Liver (tissue), 9 donors: ENCODE results near the gene PER1. TPM values are rescaled to one million over a fixed set of nuclear protein-coding genes. Genes with fewer than 3 reads are reported as not detected.

Source experiments
- DNase-seq: peaks from one replicate; pipeline ENCODE4 v3.0.0-alpha.2; 2017; ENCODE audit warnings: low spot score
- H3K27ac ChIP-seq, 2 donors: one replicate each; pipeline ENCODE4 v1.7.0; 2013; ENCODE audit warnings: inconsistent platforms in 2 of 2, low read length in 2 of 2, control low read depth in 1 of 2, low read depth in 1 of 2, mild to moderate bottlenecking in 1 of 2
- H3K27me3 ChIP-seq, 4 donors: one replicate each; pipeline versions ENCODE4 v1.6.1 to v1.7.0; 2013; ENCODE audit warnings: low read length in 3 of 4, inconsistent platforms in 1 of 4, mild to moderate bottlenecking in 1 of 4, moderate library complexity in 1 of 4; ENCODE audit not compliant: control insufficient read depth in 4 of 4, insufficient read depth in 4 of 4
- H3K36me3 ChIP-seq, 4 donors: one replicate each; pipeline versions ENCODE4 v1.6.1 to v1.7.0; 2013; ENCODE audit warnings: low read length in 3 of 4, mild to moderate bottlenecking in 3 of 4, low read depth in 1 of 4, moderate library complexity in 1 of 4; ENCODE audit not compliant: control insufficient read depth in 4 of 4, insufficient read depth in 3 of 4
- H3K4me1 ChIP-seq, 4 donors: one replicate each; pipeline versions ENCODE4 v1.6.1 to v1.7.0; 2013; ENCODE audit warnings: low read length in 3 of 4, mild to moderate bottlenecking in 3 of 4, moderate library complexity in 1 of 4; ENCODE audit not compliant: control insufficient read depth in 4 of 4, insufficient read depth in 4 of 4
- H3K4me3 ChIP-seq, 3 donors: one replicate each; pipeline versions ENCODE4 v1.6.1 to v1.7.0; 2013; ENCODE audit warnings: low read length in 3 of 3, control low read depth in 1 of 3, low read depth in 1 of 3, mild to moderate bottlenecking in 1 of 3
- H3K9ac ChIP-seq, 2 donors: one replicate each; pipeline ENCODE4 v1.7.0; 2013; ENCODE audit warnings: low read length in 2 of 2, mild to moderate bottlenecking in 2 of 2, moderate library complexity in 2 of 2, control low read depth in 1 of 2, low read depth in 1 of 2
- H3K9me3 ChIP-seq, 4 donors: one replicate each; pipeline versions ENCODE4 v1.6.1 to v1.7.0; 2013; ENCODE audit warnings: low read length in 3 of 4; ENCODE audit not compliant: control insufficient read depth in 4 of 4
- CTCF ChIP-seq: fragments of 150-350 bp; IDR thresholded peaks from 2 replicates; pipeline ENCODE4 v1.5.1; 2017; ENCODE audit warnings: improper control_type of control experiment, low read depth, low read length; ENCODE audit not compliant: missing input control
- EGR1 ChIP-seq, 2 donors: IDR thresholded peaks; 2 replicates each; pipeline ENCODE4 v1.6.1; 2016 to 2018; ENCODE audit warnings: antibody characterized with exemption in 2 of 2, low read depth in 2 of 2
- FOXA1 ChIP-seq: IDR thresholded peaks from 2 replicates; pipeline ENCODE4 v1.6.1; 2016; ENCODE audit warnings: antibody characterized with exemption
- FOXA2 ChIP-seq: IDR thresholded peaks from 2 replicates; pipeline ENCODE4 v1.6.1; 2016; ENCODE audit warnings: antibody characterized with exemption
- GABPA ChIP-seq, 2 donors: IDR thresholded peaks in 1 of 2; conservative IDR thresholded peaks in 1 of 2; 2 replicates each; pipeline ENCODE4 v1.6.1; 2016; ENCODE audit warnings: antibody characterized with exemption in 2 of 2, mild to moderate bottlenecking in 1 of 2, moderate library complexity in 1 of 2
- HNF4A ChIP-seq, 2 donors: conservative IDR thresholded peaks; 2 replicates each; pipeline ENCODE4 v1.6.1; 2016; ENCODE audit warnings: antibody characterized with exemption in 2 of 2, mild to moderate bottlenecking in 2 of 2
- HNF4G ChIP-seq: IDR thresholded peaks from 2 replicates; pipeline ENCODE4 v1.6.1; 2016; ENCODE audit warnings: antibody characterized with exemption
- JUND ChIP-seq, 2 donors: IDR thresholded peaks; 2 replicates each; pipeline ENCODE4 v1.6.1; 2016; ENCODE audit warnings: antibody characterized with exemption in 2 of 2
- MAX ChIP-seq: IDR thresholded peaks from 2 replicates; pipeline ENCODE4 v1.6.1; 2016; ENCODE audit warnings: antibody characterized with exemption
- NR2F2 ChIP-seq: IDR thresholded peaks from 2 replicates; pipeline ENCODE4 v1.6.1; 2016; ENCODE audit warnings: antibody characterized with exemption
- RAD21 ChIP-seq, 2 donors: IDR thresholded peaks; 2 replicates each; pipeline ENCODE4 v1.6.1; 2016; ENCODE audit warnings: antibody characterized with exemption in 2 of 2, mild to moderate bottlenecking in 2 of 2
- SP1 ChIP-seq: IDR thresholded peaks from 2 replicates; pipeline ENCODE4 v1.6.1; 2018; ENCODE audit warnings: antibody characterized with exemption, mild to moderate bottlenecking
- TAF1 ChIP-seq: conservative IDR thresholded peaks from 2 replicates; pipeline ENCODE4 v1.6.1; 2016; ENCODE audit warnings: antibody characterized with exemption, mild to moderate bottlenecking
- WGBS: extraction: QIAGEN DNeasy Blood & Tissue Kit; methylation state at CpG from one replicate; pipeline ENCODE4 v1.1.7; 2013; 5-methylcytosine and 5-hydroxymethylcytosine counted together
- polyA plus RNA-seq, 2 donors: library from polyadenylated mRNA; stranded (reverse) in 1 of 2; unstranded in 1 of 2; fragments of 200-250 nt in 1 of 2; fragments of >200 nt in 1 of 2; fragmentation: Nextera tagmentation in 1 of 2; extraction: Ambion mirVana in 1 of 2; gene quantifications; one replicate each; pipeline versions ENCODE4 v1.2.1 to v1.2.3, GENCODE V29; 2013 to 2015
- total RNA-seq, 2 donors: library from RNA; depleted of rRNA; stranded (reverse); fragments of >200 nt; gene quantifications; one replicate each; pipeline ENCODE4 v1.2.3, GENCODE V29; 2014
- TF ChIP-seq, protein P1 (sequence below): IDR thresholded peaks from 2 replicates; pipeline ENCODE4 v1.6.1; 2016; ENCODE audit warnings: antibody characterized with exemption
- TF ChIP-seq, protein P2 (sequence below): IDR thresholded peaks from 2 replicates; pipeline ENCODE4 v1.6.1; 2016; ENCODE audit warnings: antibody characterized with exemption
- TF ChIP-seq, protein P3 (sequence below): IDR thresholded peaks from 2 replicates; pipeline ENCODE4 v1.6.1; 2016; ENCODE audit warnings: antibody characterized with exemption, mild to moderate bottlenecking
- donor health status: healthy.
- donor health status: healthy.
- donor health status: healthy.
- donor health status: healthy.
- donor health status: healthy.

The PER1 gene
- total and polyA plus RNA-seq, 4 donors, result 10.1 to 71.6 (median 29.7) TPM

GRCh38 chr17:8100111-8100510 lies 52.1 kb downstream of the PER1 start:
- 60% methylated on average over 2 of the region's 2 CpGs for WGBS
- H3K36me3 ChIP-seq, result no peaks in the 10 kb centered on the region
- no peak overlapping the region for H3K27ac ChIP-seq
- H3K4me1 ChIP-seq, result no peaks in the 10 kb centered on the region
- DNase-seq, result no peak
- no peak overlapping the region for H3K4me3 ChIP-seq
- peaks cover 0 to 7% (median 0%) of the 10 kb centered on the region in 4 donors for H3K27me3 ChIP-seq
- TF ChIP-seq HNF4A (conservative IDR thresholded peaks at IDR 0.05) (no peak), RAD21 (IDR thresholded peaks at IDR 0.05) (no peak), JUND (IDR thresholded peaks at IDR 0.05) (no peak), NR2F2 (no peak), EGR1 (IDR thresholded peaks at IDR 0.05; ENCODE audit: low read depth in 2 of 2) (no peak), GABPA (IDR thresholded peaks at IDR 0.05 in 1 of 2, conservative IDR thresholded peaks at IDR 0.05 in 1 of 2) (no peak), HNF4G (no peak), TAF1 (no peak), SP1 (no peak), MAX (no peak), FOXA2 (no peak)
- TF ChIP-seq, protein P1, sequence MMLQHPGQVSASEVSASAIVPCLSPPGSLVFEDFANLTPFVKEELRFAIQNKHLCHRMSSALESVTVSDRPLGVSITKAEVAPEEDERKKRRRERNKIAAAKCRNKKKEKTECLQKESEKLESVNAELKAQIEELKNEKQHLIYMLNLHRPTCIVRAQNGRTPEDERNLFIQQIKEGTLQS, result no peak
- H3K9ac ChIP-seq, result no peak overlapping the region
- no peaks in the 10 kb centered on the region for H3K9me3 ChIP-seq

DNA sequence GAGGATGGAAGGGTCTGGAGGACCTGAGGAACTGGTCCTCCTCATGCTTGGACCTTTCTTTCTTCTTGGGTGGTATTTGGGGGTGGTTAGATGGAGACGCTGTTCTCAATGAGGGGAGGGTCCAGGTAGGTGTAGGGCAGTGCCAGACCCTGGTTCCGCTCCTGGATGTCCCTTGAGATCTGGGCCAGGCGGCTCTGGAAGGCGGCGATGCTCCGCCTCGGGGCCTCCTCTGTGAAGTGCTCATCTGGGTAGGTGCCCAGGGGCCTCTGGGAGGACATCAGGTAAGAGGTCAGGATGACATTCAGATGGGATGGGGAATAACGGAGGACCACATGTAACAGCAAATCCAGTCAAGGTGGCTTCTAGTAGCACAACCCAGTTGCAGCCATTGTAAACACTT lies 55.7 kb downstream of the PER1 start:
- H3K4me3 ChIP-seq, result no peak overlapping the region
- H3K4me1 ChIP-seq, result no peaks in the 10 kb centered on the region
- no peak overlapping the region for H3K27ac ChIP-seq
- WGBS, result 82% methylated on average over 8 of the region's 8 CpGs
- no peaks in the 10 kb centered on the region for H3K9me3 ChIP-seq
- no peak for DNase-seq
- peaks cover 0 to 11% (median under 1%) of the 10 kb centered on the region in 4 donors for H3K27me3 ChIP-seq
- no peaks in the 10 kb centered on the region for H3K36me3 ChIP-seq
- no peak overlapping the region for H3K9ac ChIP-seq
- TF ChIP-seq, protein P1, result no peak
- TF ChIP-seq CTCF (no peak), RAD21 (IDR thresholded peaks at IDR 0.05) (no peak), TAF1 (no peak), HNF4G (no peak), HNF4A (conservative IDR thresholded peaks at IDR 0.05) (no peak), FOXA1 (no peak), JUND (IDR thresholded peaks at IDR 0.05) (no peak), EGR1 (IDR thresholded peaks at IDR 0.05; ENCODE audit: low read depth in 2 of 2) (no peak)
- TF ChIP-seq, protein P2, sequence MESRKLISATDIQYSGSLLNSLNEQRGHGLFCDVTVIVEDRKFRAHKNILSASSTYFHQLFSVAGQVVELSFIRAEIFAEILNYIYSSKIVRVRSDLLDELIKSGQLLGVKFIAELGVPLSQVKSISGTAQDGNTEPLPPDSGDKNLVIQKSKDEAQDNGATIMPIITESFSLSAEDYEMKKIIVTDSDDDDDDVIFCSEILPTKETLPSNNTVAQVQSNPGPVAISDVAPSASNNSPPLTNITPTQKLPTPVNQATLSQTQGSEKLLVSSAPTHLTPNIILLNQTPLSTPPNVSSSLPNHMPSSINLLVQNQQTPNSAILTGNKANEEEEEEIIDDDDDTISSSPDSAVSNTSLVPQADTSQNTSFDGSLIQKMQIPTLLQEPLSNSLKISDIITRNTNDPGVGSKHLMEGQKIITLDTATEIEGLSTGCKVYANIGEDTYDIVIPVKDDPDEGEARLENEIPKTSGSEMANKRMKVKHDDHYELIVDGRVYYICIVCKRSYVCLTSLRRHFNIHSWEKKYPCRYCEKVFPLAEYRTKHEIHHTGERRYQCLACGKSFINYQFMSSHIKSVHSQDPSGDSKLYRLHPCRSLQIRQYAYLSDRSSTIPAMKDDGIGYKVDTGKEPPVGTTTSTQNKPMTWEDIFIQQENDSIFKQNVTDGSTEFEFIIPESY, result no peak
- TF ChIP-seq, protein P3, sequence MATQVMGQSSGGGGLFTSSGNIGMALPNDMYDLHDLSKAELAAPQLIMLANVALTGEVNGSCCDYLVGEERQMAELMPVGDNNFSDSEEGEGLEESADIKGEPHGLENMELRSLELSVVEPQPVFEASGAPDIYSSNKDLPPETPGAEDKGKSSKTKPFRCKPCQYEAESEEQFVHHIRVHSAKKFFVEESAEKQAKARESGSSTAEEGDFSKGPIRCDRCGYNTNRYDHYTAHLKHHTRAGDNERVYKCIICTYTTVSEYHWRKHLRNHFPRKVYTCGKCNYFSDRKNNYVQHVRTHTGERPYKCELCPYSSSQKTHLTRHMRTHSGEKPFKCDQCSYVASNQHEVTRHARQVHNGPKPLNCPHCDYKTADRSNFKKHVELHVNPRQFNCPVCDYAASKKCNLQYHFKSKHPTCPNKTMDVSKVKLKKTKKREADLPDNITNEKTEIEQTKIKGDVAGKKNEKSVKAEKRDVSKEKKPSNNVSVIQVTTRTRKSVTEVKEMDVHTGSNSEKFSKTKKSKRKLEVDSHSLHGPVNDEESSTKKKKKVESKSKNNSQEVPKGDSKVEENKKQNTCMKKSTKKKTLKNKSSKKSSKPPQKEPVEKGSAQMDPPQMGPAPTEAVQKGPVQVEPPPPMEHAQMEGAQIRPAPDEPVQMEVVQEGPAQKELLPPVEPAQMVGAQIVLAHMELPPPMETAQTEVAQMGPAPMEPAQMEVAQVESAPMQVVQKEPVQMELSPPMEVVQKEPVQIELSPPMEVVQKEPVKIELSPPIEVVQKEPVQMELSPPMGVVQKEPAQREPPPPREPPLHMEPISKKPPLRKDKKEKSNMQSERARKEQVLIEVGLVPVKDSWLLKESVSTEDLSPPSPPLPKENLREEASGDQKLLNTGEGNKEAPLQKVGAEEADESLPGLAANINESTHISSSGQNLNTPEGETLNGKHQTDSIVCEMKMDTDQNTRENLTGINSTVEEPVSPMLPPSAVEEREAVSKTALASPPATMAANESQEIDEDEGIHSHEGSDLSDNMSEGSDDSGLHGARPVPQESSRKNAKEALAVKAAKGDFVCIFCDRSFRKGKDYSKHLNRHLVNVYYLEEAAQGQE, result no peak
